22Rv1 (cell line): Measurements from ENCODE around the gene PARP16.

Experiments
- CTCF ChIP-seq: fragments of 450-650 bp; IDR thresholded peaks from 2 replicates; pipeline ENCODE4 v1.5.1; 2017; ENCODE audit warnings: mild to moderate bottlenecking
- ZFX ChIP-seq: fragments of 450-650 bp; IDR thresholded peaks from 2 replicates; pipeline ENCODE4 v1.6.1; 2017; ENCODE audit warnings: antibody characterized with exemption, borderline replicate concordance

GRCh38 chr15:65286069-65286703 is 497 bp downstream of the PARP16 start:
- TF ChIP-seq CTCF (no peak), ZFX (no peak)
